IPS-NIHi7 (cell line): ENCODE results near the gene GLYATL3.
"Not testable (repeated sequence)": the region's sequence is repeated elsewhere in the genome, so short reads cannot be mapped to it uniquely, and the experiment has no call there.

ENCODE experiments used
- DNase-seq: peaks from one replicate; pipeline ENCODE4 v3.0.0; 2012; ENCODE audit warnings: mixed read lengths; ENCODE audit errors: extremely low spot score

GLYATL3 gene

DNA sequence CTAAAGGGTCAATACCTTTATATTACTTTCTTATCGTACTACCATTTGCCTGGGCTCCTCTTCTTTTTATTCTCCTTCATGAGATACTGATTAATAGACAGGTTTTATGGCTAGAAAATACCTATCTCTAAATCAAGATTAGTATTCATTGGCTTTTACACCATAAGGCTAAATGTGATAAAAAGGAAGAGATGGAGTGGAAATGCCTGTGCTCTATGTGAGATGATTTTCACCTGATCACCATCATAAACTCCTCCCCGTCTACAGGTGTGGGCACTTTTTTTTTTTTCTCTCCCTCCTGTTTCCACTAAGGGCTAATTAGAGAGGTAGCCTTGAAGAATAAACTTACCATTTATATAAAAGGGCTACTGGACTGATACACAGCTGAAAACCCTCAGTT lies at the start of gene GLYATL3:
GLYATL3 (plus strand) TSS at position 301 of the 400 bp plus-strand sequence. CDS start 12,068 bp downstream, outside the sequence.
- DNase-seq, result no peak

DNA sequence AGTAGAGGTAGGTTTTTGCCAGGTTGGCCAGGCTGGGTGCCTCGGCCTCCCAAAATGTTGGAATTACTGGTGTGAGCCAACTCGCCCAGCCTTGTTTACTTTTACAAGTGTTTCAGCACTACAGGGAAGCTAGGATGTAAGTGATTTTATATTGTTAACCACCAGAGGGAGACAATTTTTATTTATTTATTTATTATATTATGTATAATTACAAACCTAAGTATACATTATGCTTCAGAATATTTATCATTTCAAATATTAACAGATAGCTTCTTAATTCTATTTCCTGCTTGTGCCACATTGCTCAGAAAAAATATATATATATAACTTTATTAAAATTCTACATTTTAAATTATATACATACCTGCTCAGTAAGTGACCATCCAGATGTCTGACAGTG lies 46.5 kb upstream of the GLYATL3 start:
- peak; percentile 13 for DNase-seq

DNA sequence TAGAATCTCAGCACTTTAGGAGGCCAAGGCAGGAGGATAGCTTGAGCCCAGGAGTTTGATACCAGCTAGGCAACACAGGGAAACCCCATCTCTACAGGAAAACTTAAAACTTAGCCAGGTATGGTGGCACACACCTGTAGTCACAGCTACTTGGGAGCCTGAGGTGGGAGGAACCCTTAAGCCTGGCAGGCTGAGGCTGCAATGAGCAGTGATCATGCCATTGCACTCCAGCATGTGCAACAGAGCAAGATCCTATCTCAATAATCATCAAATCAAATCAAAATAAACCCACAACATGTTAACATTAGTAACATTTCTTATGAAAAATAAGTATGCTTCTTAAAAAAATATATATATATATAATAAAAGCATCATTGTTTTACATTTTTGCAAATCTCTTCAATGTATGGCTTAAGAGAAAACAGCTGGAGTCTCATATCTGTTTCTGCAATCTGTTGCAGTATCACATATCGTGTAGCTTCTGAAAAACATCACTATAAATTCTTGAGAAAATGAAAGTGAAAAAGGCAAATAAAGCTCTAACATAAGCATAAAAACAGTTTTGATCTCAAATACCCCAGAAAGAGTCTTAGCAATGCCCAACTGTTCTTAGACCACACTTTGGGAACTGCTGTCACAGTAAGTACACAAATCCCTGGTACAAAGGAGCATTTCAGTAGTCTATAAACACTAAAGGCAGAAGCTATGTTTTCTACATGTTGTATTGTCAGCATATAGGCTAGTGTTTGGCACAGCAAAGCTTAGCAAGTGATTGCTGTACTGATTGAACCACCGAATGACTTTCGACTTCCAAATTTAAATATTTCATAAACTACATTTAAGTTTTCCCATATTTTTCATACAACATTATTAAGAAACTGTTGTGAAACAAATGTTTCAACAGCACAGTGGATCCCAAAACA lies 44.7 kb upstream of the GLYATL3 start:
- DNase-seq, result no peak

DNA sequence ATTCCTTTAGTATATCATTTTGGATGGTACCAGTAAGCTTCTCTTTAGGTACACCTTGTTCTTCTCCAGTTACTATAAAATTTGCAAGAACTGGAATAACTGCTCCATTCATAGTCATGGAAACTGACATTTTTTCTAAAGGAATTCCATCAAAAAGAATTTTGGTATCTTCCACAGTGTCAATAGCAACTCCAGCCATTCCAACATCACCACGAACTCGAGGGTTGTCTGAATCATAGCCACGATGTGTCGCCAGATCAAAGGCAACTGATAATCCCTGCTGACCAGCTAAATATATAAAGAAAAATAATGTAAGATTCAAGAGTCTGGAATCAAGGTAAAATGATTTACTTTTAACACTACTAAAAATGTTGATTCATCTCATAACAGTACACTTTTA lies 42.0 kb upstream of the GLYATL3 start:
- no peak for DNase-seq

DNA sequence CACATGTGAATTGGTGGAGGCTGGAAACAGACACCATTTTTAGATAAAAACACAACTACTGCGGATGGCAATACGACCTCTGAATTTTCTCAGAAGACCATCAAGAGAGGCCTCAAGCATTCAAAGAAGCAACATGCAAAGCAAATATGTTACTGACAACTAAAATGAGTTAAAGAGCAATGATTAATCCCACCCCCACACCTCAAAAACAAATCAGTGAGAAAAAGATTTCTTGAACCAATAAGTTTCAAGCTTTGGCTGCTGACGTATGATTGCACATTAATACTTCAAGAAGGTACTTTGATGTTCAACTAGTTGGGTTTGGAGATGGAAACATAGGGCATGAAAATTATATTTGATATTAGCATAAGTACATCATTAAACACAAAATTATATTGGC lies 37.7 kb upstream of the GLYATL3 start:
- no peak for DNase-seq

DNA sequence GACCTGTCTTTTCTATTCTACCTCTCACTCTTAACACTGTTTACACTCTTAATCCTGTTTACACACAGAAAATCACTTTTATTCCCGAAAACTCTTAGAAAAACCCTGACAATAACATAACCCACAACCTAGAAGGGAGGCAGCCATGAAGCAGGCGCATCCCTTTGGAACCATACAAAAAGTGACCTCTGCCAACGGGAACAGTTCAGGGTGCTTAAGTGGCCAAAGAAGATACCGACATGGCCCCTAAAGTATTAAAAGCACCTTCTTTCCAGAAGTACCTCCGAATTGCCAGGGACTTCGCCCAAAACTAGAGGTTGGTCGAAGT lies 37.2 kb upstream of the GLYATL3 start:
- DNase-seq, result no peak

DNA sequence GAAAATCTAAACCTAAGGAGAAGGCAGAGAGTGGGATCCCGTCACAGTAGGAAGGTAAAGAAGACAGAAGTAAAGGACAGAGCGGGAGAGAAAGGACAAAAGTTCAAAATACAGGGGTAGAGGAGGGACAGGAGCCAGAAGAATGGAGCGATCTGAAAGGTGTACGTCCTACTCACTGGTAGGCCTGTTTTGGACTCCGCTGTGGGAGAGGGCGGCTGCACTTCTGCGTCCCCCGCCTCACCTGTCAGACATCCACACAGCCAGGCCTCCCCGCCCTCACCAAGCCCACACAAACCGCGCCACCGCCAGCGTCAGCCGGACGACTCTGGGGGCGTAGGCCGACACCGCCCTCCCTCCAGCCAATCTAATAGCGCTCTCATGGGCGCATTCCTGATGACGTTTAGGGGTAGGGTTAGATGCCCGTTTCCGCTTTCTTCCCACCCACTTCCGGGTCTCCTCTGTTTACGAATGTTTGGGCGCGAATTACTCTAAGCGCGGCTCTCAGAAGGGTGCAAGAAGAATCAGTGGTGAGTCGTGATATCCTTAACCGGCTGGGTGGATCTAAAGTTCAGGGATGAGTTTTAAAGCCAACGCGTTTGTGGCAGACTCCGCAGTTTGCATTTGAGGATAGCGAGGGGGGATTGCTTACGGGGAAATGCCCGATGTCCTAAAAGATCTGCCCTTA lies 36.7 kb upstream of the GLYATL3 start, which contains the start of the genes CENPQ and MMUT:
CENPQ (plus strand) TSS at position 444 of the 685 bp plus-strand sequence. CDS start 6,807 bp downstream, outside the sequence.
MMUT (minus strand) TSS at position 327 of the 685 bp plus-strand sequence. CDS start 3,787 bp downstream, outside the sequence.
- peak; percentile 96 for DNase-seq

DNA sequence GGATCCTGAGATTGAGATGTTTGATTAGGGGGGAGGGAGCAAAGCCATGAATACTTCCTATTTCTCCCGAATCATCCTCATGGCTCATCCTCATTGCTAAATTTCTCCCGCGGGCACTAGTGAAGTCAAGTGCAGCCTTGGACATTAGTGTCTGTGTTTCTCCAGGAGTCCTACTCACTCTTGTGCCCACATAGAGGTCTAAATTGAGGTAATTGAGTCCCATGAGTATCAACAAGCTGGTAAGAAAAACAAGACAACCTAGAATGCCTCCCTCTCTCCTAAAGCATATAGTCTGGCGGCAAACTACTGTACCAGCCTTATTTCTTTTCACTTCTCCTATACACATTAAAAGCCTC lies 36.1 kb upstream of the GLYATL3 start:
- DNase-seq, result no peak

DNA sequence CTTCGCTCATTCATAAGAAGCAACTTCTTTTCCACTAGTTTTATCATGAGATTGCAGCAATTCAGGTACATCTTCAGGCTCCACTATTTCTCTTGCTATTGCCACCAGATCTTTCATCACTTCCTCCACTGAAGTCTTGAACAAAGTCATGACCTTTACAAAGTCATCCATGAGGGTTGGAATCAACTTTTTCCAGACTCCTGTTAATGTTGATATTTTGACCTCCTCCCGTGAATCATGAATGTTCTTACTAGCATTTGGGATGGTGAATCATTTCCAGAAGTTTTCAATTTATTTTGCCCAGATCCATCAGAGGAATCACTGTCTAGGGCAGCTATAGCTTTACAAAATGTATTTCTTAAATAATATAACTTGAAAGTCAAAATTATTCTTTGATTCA lies 35.0 kb upstream of the GLYATL3 start:
- no peak for DNase-seq

DNA sequence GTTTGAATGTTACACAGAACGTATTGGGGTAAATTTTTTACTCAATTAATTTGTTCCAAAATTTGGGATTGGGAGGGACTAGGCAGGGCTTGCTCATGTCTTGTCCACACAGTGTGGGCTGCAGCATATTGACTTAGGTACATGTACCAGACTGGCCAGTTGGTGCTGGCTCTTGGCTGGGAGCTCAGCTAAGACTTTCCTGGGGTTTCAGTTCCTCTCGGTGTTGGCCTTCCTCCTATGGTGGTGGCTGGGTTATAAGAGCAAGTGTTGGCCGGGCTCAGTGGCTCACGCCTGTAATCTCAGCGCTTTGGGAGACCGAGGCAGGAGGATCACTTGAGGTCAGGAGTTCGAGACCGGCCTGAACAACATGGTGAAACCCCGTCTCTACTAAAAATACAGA lies 31.7 kb upstream of the GLYATL3 start:
- no peak for DNase-seq

DNA sequence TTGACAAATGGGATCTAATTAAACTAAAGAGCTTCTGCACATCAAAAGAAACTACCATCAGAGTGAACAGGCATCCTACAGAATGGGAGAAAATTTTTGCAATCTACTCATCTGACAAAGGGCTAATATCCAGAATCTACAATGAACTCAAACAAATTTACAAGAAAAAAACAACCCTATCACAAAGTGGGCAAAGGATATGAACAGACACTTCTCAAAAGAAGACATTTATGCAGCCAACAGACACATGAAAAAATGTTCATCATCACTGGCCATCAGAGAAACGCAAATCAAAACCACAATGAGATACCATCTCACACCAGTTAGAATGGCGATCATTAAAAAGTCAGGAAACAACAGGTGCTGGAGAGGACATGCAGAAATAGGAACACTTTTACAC lies 23.2 kb upstream of the GLYATL3 start:
- DNase-seq, result not testable (repeated sequence)

DNA sequence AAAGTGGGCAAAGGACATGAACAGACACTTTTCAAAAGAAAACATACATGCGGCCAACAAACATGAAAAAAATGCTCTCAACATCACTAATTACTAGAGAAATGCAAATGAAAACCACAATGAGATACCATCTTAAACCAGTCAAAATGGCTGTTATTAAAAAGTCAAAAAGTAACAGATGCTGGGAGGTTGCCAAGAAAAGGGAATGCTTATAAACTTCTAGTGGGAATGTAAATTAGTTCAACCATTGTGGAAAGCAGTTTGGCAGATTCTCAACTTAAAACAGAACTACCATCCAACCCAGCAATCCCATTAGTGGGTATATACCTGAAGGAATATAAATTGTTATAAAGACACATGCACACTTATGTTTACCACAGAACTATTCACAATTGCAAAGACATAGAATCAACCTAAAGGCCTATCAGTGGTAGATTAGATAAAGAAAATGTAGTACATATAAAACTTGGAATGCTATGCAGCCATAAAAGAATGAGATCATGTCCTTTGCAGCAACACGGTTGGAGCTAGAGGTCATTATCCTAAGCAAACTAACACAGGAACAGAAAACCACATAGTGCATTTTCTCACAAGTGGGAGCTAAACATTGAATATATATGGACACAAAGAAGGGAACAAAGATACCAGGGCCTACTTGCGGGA lies 20.3 kb upstream of the GLYATL3 start:
- no peak for DNase-seq

DNA sequence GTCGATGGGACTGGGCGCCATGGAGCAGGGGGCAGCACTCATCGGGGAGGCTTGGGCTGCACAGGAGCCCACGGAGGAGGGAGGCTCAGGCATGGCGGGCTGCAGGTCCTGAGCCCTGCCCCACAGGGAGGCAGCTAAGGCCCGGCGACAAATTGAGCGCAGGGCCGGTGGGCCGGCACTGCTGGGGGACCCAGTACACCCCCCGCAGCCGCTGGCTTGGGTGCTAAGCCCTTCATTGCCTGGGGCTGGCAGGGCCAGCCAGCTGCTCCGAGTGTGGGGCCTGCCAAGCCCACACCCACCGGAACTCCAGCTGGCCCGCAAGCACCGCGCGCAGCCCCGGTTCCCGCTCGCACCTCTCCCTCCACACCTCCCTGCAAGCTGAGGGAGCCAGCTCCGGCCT lies 17.9 kb upstream of the GLYATL3 start:
- DNase-seq, result not testable (repeated sequence)

DNA sequence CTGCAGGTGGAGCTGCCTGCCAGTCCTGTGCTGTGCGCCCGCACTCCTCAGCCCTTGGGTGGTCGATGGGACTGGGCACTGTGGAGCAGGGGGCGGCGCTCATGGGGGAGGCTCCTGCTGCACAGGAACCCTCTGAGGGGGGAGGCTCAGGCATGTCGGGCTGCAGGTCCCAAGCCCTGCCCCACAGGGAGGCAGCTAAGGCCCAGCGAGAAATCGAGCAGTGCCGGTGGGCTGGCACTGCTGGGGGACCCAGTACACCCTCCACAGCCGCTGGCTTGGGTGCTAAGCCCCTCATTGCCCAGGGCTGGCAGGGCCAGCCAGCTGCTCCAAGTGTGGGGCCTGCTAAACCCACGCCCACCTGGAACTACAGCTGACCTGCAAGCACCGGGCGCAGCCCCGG lies 16.3 kb upstream of the GLYATL3 start:
- not testable (repeated sequence) for DNase-seq

DNA sequence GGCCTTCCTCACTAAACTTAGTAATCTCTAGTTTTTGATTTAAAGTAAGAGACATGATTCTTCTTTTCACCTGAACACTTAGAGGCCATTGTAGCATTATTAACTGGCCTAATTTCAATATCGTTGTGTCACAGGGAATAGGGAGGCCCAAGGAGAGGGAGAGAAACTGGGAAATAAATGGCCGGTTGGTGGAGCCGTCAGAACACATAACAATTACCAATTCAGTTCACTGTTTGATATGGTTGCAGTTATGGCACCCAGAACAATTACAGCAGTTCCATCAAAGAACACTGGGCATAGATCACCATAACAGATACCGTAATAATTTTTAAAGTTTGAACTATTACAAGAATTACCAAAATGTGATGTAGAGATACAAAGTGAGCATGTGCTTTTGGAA lies 9.1 kb upstream of the GLYATL3 start:
- no peak for DNase-seq

DNA sequence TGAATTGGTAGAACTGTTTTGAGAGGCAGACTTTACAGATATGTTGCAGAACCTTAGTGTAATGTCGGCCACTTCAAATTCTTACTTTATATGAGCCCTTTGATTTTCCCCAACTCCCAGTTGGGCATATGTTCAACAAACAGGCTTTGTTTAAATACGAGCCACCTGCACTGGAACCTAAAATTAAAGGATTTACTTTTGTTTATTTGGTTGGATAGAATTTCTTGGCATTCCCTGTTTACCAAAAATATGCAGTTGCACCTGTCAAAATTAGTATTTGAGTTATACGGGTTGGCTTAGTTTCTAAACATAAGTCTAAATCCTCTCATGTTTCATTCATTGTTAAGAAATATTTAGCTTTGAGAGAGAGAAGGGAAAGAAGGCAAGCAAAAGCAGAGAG lies 2.4 kb upstream of the GLYATL3 start:
- no peak for DNase-seq

DNA sequence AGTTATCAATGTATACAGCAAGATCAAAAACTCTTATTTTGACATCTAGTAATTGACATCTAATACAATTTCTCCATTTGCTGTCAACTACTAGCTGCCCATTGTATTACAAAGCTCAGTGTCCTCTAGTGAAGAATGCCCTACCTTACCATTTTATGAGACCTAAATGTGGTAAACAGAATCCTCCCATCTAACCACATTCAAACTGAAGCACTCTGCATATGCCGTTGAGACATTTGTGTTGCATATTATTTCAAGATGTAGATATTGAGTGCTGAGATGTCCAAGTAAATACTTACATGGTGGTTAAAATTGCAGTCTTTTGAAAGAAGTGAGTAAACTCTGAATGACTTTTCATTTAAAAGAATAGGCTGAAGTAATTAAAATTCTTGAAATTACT lies 597 bp upstream of the GLYATL3 start:
- no peak for DNase-seq

DNA sequence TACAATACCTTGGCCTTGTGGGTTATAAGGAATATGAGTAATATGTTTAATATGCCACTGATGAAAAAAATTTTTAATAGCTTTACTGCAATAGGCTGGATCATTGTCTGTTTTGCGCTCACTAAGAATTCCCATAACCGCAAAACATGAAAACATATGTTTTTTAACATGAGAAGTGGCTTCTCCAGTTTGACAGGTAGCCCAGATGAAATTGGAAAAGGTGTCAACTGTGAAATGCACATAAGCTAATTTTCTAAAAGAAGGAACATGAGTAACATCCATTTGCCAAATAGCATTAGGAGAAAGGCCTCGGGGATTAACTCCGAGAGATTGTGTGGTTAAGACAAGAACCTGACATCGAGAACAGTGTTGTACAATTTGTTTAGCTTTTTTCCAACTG lies 4.9 kb downstream of the GLYATL3 start:
- no peak for DNase-seq

DNA sequence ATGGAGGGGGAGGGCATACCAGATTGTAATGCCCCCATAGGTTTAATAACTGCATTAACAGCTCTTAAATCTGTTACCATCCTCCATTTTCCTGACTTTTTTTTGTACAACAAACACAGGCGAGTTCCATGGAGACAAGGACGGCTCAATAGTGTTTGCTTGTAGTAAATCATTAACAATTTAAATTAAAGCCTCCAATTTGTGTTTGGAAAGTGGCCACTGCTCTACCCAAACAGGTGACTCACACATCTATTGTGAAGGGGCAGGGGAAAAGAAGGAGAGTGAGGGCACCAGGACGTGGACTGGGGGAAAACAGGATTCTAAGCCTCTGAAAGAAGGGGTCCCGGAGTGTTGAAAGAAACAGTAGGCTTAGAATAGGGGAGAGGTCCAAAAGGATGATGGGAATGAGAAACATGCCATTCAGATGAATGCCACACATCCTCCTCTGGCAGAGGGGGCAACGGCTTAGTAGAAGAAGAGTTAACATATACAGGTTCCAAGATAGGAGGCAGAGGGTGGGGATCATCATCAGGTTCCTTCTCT lies 6.9 kb downstream of the GLYATL3 start:
- DNase-seq, result no peak

DNA sequence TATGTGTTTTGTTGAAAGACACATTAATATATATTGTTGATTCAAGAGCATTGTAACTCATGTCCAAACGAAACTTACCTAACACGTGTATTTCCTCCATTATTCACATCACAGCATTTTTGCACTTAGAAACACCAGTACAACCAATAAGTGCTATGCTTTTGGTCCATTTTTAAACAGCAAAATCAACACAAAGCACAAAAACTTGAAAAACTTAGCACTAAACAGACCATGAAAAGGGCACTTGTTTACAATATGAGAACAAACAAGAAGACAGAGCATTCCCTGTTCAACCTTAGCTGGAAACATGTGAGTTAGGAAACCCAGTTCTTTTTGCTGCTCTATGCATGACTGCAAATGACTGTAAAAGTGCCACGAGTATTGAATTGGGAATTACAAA lies 9.6 kb downstream of the GLYATL3 start:
- no peak for DNase-seq

DNA sequence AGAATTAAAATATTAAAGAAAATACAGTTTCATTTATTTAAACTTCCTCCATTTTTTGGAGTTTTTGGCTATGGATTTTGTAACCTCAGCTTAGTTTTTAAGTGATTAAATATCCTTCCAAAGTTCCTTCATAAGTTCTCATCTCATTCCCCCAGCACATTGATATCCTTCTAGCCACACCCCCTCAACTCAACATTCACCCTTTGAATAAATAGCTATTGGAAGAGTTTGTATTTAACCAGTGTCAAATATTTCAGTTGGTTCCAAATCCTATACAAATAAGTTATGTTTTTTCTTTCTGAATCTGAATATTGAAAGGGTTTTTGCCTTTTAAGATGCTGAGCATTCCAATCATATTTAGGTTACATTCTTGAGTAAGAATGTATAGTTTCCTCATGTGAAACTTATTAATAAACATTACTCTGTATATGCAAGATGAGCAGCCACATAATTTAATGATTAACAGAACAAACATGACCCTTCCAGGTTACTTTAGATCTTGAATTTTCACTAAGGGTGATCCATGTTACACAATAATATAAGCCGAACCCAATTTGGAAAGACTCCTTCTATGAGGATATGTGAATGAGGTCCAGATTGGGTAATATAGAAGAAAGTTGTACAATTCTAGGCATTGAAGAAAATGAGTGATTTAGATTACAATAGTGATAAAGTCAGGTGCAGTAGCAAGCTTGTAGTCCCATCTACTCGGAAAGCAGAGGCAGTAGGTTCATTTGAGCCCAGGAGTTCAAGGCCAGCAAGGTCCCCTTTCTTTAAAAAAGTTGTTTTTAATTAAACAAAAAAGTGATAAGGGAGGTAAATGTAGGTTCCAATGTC lies 13.6 kb downstream of the GLYATL3 start:
- DNase-seq, result no peak
